Testis (tissue), 2 donors: Measurements from ENCODE around the gene DMC1.

Experiments used
- CTCF ChIP-seq, 3 experiments: fragments of 450-650 bp in 2 of 3; fragments of 200-600 bp in 1 of 3; sonication (generic) in 1 of 3; IDR thresholded peaks; one replicate each; pipeline ENCODE4 v1.5.1; 2016 to 2019; ENCODE audit warnings: antibody characterized with exemption in 3 of 3, mild to moderate bottlenecking in 2 of 3, moderate library complexity in 1 of 3
- POLR2A ChIP-seq: fragments of 450-650 bp; IDR thresholded peaks from one replicate; pipeline ENCODE4 v1.6.1; 2017; ENCODE audit warnings: antibody characterized with exemption, mild to moderate bottlenecking, moderate library complexity

- no peak for TF ChIP-seq POLR2A
- TF ChIP-seq CTCF (IDR thresholded peaks at IDR 0.05) = no peak
Measured at GRCh38 chr22:38477585-38477984, 92.4 kb downstream of the DMC1 start.
